Spleen (tissue), 7 donors: ENCODE data around the gene ZNF169.
"Not testable (repeated sequence)": the region's sequence is repeated elsewhere in the genome, so short reads cannot be mapped to it uniquely, and the experiment has no call there.

Experiments
- CTCF ChIP-seq, 11 experiments: fragments of 200-600 bp in 7 of 11; fragments of 450-650 bp in 4 of 11; sonication (generic) in 4 of 11; IDR thresholded peaks in 8 of 11; conservative IDR thresholded peaks in 3 of 11; 1 replicate in 7 of 11; 2 replicates in 4 of 11; pipeline versions ENCODE4 v1.4.0 to v1.8.0; 2016 to 2021; ENCODE audit warnings: antibody characterized with exemption in 11 of 11, inconsistent platforms in 4 of 11, mild to moderate bottlenecking in 1 of 11
- POLR2A ChIP-seq, 3 donors: fragments of 450-650 bp; IDR thresholded peaks; one replicate each; pipeline ENCODE4 v1.5.1; 2017; ENCODE audit warnings: antibody characterized with exemption in 3 of 3, mild to moderate bottlenecking in 1 of 3
- donor health status: DM: no; HTN: no; CAD: no; lungs with moderate emphysema.
- donor health status: DM: no; HTN: no; CAD: no.
- donor health status: DM: no; HTN: no; CAD: no.

GRCh38 chr9:94339657-94340056 lies 80.6 kb downstream of the ZNF169 start:
- not testable (repeated sequence) for TF ChIP-seq POLR2A (IDR thresholded peaks at IDR 0.05); CTCF (IDR thresholded peaks at IDR 0.05 in 8 of 11, conservative IDR thresholded peaks at IDR 0.05 in 3 of 11)
